Endothelial cell of umbilical vein (primary cell): ENCODE measurements around the gene KDM4E.

Source experiments
- EZH2 ChIP-seq: IDR thresholded peaks from 2 replicates; pipeline ENCODE4 v1.6.1; 2012; ENCODE audit warnings: borderline replicate concordance, low read depth, mild to moderate bottlenecking, moderate library complexity, low read length, inconsistent platforms; ENCODE audit not compliant: severe bottlenecking
- GATA2 ChIP-seq: IDR thresholded peaks from 2 replicates; pipeline ENCODE4 v1.7.0; 2011; ENCODE audit warnings: low read depth, mild to moderate bottlenecking, moderate library complexity, mixed read lengths, low read length; ENCODE audit not compliant: insufficient read length, insufficient read depth
- JUN ChIP-seq: IDR thresholded peaks from 2 replicates; pipeline ENCODE4 v1.6.1; 2011; ENCODE audit warnings: borderline replicate concordance, low read depth; ENCODE audit not compliant: insufficient read length, insufficient read depth
- POLR2A ChIP-seq: IDR thresholded peaks from 2 replicates; pipeline ENCODE4 v1.6.1; 2012; ENCODE audit warnings: low read depth, mild to moderate bottlenecking, control low read depth, low read length
- POLR2AphosphoS5 ChIP-seq: IDR thresholded peaks from 2 replicates; pipeline ENCODE4 v1.6.1; 2012; ENCODE audit warnings: low read depth, mild to moderate bottlenecking, control low read depth, low read length, moderate library complexity; ENCODE audit not compliant: insufficient read depth
- TF ChIP-seq, protein P1 (sequence below), 2 donors: IDR thresholded peaks; 1 replicate in 1 of 2; 2 replicates in 1 of 2; pipeline ENCODE4 v1.5.1; 2011; ENCODE audit warnings: low read length in 2 of 2, mild to moderate bottlenecking in 2 of 2, moderate library complexity in 2 of 2, control low read depth in 1 of 2, inconsistent platforms in 1 of 2, low read depth in 1 of 2; ENCODE audit not compliant: insufficient read depth in 1 of 2; ENCODE audit errors: extremely low read depth in 1 of 2

DNA sequence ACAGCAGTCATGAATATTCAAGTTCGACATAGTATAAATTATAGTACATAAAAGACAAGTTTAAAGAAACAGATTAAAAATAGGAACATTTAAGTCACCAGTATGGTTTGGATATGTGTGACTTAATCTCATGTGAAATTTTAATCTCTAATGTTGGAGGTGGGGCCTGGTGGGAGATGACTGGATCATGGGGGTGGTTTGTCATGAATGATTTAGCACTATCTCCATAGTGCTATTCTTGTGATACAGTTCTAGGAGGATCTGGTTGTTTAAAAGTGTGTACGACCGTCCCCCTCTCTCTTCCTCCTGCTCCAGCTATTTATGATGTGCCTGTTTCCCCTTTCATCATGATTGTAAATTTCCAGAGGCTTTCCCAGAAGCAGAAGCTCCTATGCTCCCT, 3.3 kb downstream of the KDM4E start:
- TF ChIP-seq POLR2A, result no peak
- TF ChIP-seq, protein P1, sequence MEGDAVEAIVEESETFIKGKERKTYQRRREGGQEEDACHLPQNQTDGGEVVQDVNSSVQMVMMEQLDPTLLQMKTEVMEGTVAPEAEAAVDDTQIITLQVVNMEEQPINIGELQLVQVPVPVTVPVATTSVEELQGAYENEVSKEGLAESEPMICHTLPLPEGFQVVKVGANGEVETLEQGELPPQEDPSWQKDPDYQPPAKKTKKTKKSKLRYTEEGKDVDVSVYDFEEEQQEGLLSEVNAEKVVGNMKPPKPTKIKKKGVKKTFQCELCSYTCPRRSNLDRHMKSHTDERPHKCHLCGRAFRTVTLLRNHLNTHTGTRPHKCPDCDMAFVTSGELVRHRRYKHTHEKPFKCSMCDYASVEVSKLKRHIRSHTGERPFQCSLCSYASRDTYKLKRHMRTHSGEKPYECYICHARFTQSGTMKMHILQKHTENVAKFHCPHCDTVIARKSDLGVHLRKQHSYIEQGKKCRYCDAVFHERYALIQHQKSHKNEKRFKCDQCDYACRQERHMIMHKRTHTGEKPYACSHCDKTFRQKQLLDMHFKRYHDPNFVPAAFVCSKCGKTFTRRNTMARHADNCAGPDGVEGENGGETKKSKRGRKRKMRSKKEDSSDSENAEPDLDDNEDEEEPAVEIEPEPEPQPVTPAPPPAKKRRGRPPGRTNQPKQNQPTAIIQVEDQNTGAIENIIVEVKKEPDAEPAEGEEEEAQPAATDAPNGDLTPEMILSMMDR (IDR thresholded peaks at IDR 0.05; ENCODE audit: extremely low read depth in 1 of 2, insufficient read depth in 1 of 2, low read depth in 1 of 2, low read length in 2 of 2), result no peak
- no peak for TF ChIP-seq POLR2AphosphoS5
- no peak for TF ChIP-seq JUN
- TF ChIP-seq EZH2, result no peak
- no peak for TF ChIP-seq GATA2
